Hematopoietic multipotent progenitor cell treated with erythropoietin and hydrocortisone succinate and interleukin-3 and kit ligand, for 17 days (in vitro differentiated cells): ENCODE measurements around the gene ACSM2B.
"Not testable (repeated sequence)": the region's sequence is repeated elsewhere in the genome, so short reads cannot be mapped to it uniquely, and the experiment has no call there.

Source experiments
- DNase-seq: peaks from one replicate; pipeline ENCODE4 v3.0.0-alpha.2; 2015; ENCODE audit warnings: low spot score

Gene ACSM2B

DNA sequence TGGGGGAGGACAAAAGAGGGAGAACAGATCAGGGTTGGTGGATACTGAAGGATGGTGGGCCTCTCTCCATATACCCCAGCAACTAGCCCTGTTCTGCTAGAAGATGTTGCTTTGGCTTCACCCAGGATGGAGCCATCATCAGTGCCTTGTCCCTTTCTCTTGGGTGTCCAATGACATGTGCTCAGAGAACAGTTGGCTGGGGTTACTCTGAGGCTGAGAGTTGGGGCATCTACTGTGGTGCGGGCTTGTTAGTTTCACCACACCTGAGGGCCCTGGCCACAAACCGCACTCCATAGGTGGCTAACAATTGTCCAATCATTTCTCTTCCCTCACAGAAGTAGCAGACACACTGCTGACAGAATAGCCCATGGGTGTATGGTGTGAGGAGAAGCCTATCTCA is 18.9 kb upstream of the ACSM2B start:
- DNase-seq = not testable (repeated sequence)

DNA sequence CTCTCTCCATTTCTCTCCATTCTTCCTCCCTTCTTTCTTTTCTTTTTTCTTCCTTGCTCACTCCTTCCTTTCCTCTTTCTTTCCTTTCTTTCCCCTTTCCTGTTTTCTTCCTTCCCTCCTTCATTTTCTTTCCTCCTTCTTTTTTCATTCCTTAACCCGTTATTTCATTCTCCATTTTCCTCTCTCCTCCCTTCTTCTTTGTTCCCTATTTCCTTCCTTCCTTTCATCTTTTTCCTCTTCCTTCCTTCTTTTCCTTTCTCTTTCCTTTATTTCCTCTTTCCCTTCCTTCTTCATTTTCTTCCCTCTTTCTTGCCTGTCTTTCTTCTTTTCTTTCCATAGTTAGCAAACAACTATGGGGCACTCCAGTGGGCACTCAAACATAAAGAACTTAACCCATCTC is 16.6 kb upstream of the ACSM2B start:
- DNase-seq = not testable (repeated sequence)

DNA sequence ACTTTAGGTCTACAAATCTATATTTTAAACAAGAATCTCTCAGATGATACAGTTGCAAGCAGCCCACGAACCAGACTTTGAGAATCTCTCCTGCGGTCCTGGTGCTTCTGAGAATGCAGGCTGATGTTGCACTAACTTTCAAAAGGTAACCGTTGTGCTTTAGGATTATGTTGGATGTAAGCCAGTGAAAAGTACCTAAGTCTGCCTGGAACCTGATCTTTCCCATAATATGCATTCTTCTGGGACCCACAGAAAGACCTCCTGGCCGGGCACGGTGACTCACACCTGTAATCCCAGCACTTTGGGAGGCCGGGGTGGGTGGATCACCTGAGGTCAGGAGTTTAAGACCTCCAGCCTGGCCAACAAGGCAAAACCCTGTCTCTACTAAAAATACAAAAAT is 13.3 kb upstream of the ACSM2B start:
- not testable (repeated sequence) for DNase-seq

DNA sequence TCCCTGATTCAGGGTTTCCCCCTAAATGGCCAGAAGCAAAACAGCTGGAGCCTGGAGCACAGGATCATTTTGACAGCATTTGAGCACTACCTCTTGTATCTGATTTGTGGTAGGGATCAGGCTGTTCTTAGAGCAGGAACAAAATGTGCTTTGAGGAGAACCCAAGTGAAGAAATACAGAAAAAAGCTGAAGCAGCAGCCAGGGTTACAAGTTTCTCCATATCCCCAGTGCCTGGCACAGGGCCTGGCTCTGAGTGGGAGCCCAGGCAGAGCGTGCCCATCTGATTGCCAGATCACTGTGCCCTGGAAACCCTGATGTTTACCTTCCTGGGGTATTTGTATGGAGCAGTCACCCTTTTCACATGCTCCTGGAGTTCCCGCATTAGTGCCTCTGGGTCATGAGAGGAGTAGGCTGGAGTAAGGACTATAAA is 11.5 kb upstream of the ACSM2B start:
- DNase-seq = not testable (repeated sequence)

GRCh38 chr16:20586716-20587115 is 10.5 kb upstream of the ACSM2B start:
- DNase-seq = not testable (repeated sequence)

GRCh38 chr16:20586112-20586511 is 9.9 kb upstream of the ACSM2B start:
- DNase-seq = not testable (repeated sequence)

- not testable (repeated sequence) for DNase-seq
Observed at GRCh38 chr16:20580487-20581259, 4.5 kb upstream of the ACSM2B start.

DNA sequence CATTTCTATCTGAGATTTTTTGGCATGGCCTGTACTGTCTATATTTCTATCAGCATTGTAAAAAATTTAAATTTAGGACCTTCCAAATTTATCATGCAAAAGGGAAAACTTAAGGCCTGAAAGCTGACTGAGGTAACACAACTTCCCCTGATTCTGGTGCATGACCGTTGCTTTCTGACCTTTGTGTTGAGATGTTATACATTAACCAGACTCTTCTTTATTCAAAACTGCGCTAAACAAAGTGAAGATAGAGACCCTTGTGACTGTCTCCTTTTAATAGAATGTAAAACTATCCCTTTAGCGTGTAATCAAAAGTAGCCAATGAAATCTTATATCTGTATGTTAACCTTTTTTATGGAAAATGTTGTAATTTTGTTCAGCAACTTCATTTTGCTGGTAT is 1.9 kb upstream of the ACSM2B start:
- DNase-seq = not testable (repeated sequence)

- DNase-seq = not testable (repeated sequence)
Observed at GRCh38 chr16:20569117-20569651, 7.0 kb downstream of the ACSM2B start.

DNA sequence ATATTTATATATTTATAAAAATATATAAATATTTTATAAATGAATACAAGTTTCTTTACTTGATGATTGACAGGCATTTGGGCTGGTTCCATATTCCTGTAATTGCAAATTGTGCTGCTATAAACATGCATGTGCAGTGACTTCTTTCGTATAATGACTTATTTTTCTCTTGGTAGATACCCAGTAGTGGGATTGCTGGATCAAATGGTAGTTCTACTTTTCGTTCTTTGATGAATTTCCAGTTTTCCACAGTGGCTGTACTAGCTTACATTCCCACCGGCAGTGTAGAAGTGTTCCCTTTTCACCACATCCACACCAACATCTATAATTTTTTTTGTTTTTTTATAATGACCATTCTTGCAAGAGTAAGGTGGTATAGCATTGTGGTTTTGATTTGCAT is 7.8 kb downstream of the ACSM2B start:
- DNase-seq = no peak

GRCh38 chr16:20566864-20567263 is 9.3 kb downstream of the ACSM2B start:
- no peak for DNase-seq

- DNase-seq = not testable (repeated sequence)
Observed at GRCh38 chr16:20565334-20565733, 10.8 kb downstream of the ACSM2B start.

DNA sequence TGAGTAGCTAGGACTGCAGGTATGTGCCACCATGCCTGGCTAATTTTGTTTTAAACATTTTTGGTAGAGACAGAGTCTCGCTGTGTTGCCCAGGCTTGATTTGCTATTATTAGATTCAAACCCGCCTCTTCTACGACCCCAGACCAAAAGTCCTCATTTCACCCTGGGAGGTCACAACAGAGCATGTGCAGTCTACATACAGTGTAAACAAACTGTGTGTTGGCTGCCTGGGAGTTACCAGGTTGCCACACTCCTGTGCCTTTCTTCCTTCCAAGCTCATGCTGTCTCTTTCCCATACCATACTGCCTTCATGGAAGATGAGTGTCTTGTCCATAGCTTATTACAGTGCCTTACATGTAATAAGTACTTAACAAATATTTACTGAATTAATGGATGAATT is 11.9 kb downstream of the ACSM2B start:
- DNase-seq = not testable (repeated sequence)

DNA sequence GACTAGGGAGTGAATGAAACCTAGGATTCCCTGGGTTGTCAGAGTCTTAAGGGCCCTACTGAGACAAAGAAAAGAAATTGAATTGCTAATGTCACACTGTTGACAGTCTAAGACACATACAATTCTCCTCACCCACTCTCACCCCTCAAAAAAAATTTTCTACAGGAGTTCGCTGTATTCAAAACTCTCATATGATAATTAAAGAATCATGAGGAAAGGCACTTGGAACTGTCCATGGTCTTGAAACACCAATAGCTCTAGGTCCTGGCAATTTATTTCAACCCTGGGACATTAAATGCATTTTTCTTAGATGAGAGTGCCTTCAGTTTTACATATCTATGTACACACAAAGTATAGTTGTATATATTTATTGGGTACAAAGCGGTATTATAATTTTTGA is 20.5 kb downstream of the ACSM2B start:
- DNase-seq = not testable (repeated sequence)

DNA sequence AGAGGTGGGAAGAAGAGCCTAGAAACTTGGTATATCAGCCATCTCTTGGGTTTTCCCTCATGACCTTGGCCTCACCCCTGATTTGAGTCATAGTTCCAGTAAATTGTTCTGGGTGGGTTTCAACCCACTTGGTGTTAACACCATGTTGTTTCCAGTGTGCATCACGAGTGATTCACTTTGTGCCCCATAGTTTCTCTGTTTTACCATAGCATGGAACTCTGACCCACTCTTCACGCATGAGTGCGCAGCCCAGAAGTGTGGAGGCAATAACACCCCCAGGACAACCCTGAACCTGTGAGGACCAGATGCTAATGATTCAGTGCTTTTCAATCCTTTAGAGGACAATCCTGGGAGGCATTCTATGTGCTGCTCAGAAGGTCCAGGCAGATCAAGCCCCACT is 21.5 kb downstream of the ACSM2B start:
- DNase-seq = not testable (repeated sequence)

DNA sequence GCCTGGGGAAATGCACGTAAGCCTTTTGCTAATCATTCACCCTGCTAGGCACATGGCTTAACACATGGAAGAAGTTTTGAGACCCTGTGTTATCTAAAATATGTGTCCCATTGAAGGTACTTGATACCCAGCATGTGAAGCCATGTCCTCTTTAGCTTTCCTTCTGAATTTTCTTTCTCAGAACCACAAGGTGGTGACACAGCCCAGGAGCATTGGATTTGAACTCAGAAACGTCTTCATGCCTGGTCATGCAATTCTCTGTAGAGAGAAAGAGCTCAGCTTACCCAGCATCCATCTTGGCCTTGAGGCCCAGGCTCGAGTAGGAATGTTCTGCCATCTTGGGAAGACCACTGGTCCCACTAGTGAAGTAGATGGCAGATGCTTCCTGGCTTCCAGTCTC is 22.7 kb downstream of the ACSM2B start:
- DNase-seq = not testable (repeated sequence)

- DNase-seq = not testable (repeated sequence)
Observed at GRCh38 chr16:20546951-20547350, 29.2 kb downstream of the ACSM2B start.

GRCh38 chr16:20546278-20546853 is 29.8 kb downstream of the ACSM2B start:
- not testable (repeated sequence) for DNase-seq

DNA sequence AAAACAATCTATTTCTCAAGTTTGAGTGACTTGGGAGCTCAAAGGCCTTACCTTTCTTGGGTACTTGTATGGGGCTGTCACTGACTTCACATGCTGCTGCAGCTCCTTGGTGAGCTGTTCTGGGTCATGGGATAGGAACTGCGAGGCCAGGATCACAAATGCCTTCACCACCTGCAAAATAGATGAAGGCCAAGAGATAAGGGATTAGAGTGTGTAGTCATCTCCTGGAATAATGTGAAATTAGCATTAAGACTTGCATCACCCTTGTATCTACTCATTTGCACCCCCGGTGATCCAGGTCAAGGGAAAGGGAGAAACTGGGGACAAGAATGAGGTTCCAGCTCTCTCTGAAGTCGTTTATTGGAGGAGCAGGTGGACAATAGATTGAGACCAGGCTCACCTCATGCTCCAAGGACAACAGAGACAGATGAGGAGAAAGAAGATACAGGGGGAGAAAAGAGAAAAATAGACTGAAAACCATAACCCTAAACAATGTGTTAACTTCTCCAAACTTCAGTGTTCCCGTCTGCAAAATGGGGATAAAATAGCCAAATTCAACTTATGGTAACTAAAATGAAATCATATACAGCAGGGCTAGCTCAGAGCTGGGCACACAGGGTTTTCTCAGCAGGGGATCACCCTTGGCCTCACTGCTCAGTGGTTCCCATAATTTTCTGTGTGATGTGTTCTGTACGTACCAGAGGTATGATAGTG is 35.4 kb downstream of the ACSM2B start:
- not testable (repeated sequence) for DNase-seq

GRCh38 chr16:20538687-20539086 is 37.5 kb downstream of the ACSM2B start:
- no peak for DNase-seq

DNA sequence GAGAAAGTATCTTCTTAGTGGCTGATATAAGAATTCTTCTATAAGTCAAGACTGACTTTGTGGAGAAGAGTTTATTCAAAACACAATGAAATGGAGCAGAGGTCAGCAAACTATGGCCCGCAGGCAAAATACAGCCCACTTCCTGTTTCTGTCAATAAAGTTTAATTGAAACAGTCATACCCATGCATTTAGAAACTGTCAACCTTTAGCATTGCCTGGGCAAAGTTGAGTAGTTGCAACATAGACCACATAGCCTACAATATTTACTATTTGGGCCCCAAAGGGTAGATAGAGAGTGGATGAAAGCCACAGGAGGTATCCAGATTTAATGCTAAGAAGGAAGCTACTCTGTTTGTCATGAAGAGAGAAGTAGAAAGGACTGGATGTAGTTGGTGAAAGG is 38.0 kb downstream of the ACSM2B start:
- DNase-seq = no peak

DNA sequence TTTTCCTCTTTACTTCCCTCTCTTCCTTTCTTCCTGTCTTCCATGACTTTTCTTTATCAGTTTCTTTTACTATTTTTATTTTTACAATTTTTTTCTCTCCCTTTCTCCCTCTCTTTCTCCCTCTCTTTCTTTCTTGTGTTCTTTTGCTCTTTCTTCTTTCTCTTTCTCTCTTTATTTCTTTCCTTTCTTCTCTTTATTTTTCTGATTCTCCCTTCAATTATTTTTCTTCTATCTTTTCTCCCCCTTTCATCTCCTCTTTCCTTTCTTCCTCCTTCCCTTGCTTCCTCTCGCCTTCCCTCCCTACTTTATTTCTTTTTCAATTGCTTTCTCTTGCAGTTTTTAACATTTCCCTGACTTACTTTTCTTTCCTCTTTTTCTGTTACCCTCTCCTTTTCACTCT is 39.5 kb downstream of the ACSM2B start:
- not testable (repeated sequence) for DNase-seq
